Rectal smooth muscle tissue (tissue), 1 donor: ENCODE data around the gene CDC42.
A peak's percentile ranks its signal among the peaks of the same experiment; 100 is the strongest.

Experiments
- H3K27ac ChIP-seq: one replicate; pipeline ENCODE4 v1.7.0; 2013; ENCODE audit warnings: low read depth, low read length, inconsistent platforms
- H3K27me3 ChIP-seq: one replicate; pipeline ENCODE4 v1.7.0; 2013; ENCODE audit warnings: low read length; ENCODE audit not compliant: control insufficient read depth, insufficient read depth
- H3K36me3 ChIP-seq: one replicate; pipeline ENCODE4 v1.7.0; 2013; ENCODE audit warnings: low read length; ENCODE audit not compliant: control insufficient read depth, insufficient read depth
- H3K4me1 ChIP-seq: one replicate; pipeline ENCODE4 v1.7.0; 2013; ENCODE audit warnings: low read length; ENCODE audit not compliant: control insufficient read depth, insufficient read depth
- H3K4me3 ChIP-seq: one replicate; pipeline ENCODE4 v1.7.0; 2013; ENCODE audit warnings: low read length
- H3K9ac ChIP-seq: one replicate; pipeline ENCODE4 v1.7.0; 2013; ENCODE audit warnings: low read length

CDC42 gene

GRCh38 chr1:22057861-22058260, 5.4 kb downstream of the CDC42 start:
- Histone ChIP-seq H3K4me3 (no peak overlapping the region), H3K36me3 (no peaks in the 10 kb centered on the region), H3K9ac (no peak overlapping the region), H3K4me1 (peaks cover 16% of the 10 kb centered on the region), H3K27me3 (no peaks in the 10 kb centered on the region), H3K27ac (no peak overlapping the region)

GRCh38 chr1:22064751-22065402, 12.4 kb downstream of the CDC42 start:
- Histone ChIP-seq H3K4me1 (peaks cover 9% of the 10 kb centered on the region), H3K36me3 (no peaks in the 10 kb centered on the region), H3K9ac (no peak overlapping the region), H3K4me3 (no peak overlapping the region), H3K27me3 (no peaks in the 10 kb centered on the region), H3K27ac (no peak overlapping the region)

GRCh38 chr1:22071511-22071910, 19.0 kb downstream of the CDC42 start:
- Histone ChIP-seq H3K27me3 (no peaks in the 10 kb centered on the region), H3K4me3 (no peak overlapping the region), H3K9ac (no peak overlapping the region), H3K36me3 (no peaks in the 10 kb centered on the region), H3K4me1 (peaks cover 13% of the 10 kb centered on the region), H3K27ac (no peak overlapping the region)

- H3K4me1 ChIP-seq, result peaks cover 20% of the 10 kb centered on the region
- H3K36me3 ChIP-seq, result no peaks in the 10 kb centered on the region
- no peak overlapping the region for H3K27ac ChIP-seq
- no peak overlapping the region for H3K4me3 ChIP-seq
- no peak overlapping the region for H3K9ac ChIP-seq
- no peaks in the 10 kb centered on the region for H3K27me3 ChIP-seq
Measured at GRCh38 chr1:22074803-22075202, 22.3 kb downstream of the CDC42 start.

- H3K27me3 ChIP-seq, result no peaks in the 10 kb centered on the region
- H3K36me3 ChIP-seq, result no peaks in the 10 kb centered on the region
- H3K9ac ChIP-seq, result no peak overlapping the region
- H3K4me1 ChIP-seq, result peaks cover 20% of the 10 kb centered on the region
- H3K27ac ChIP-seq, result no peak overlapping the region
- H3K4me3 ChIP-seq, result no peak overlapping the region
Measured at GRCh38 chr1:22075718-22076117, 23.2 kb downstream of the CDC42 start.

GRCh38 chr1:22076346-22076745, 23.8 kb downstream of the CDC42 start:
- Histone ChIP-seq H3K9ac (no peak overlapping the region), H3K36me3 (no peaks in the 10 kb centered on the region), H3K4me1 (peaks cover 20% of the 10 kb centered on the region), H3K4me3 (peak overlapping the region; percentile 16), H3K27me3 (no peaks in the 10 kb centered on the region), H3K27ac (no peak overlapping the region)

- no peak overlapping the region for H3K9ac ChIP-seq
- H3K4me1 ChIP-seq, result peaks cover 20% of the 10 kb centered on the region
- no peaks in the 10 kb centered on the region for H3K27me3 ChIP-seq
- no peak overlapping the region for H3K4me3 ChIP-seq
- peaks cover 4% of the 10 kb centered on the region for H3K36me3 ChIP-seq
- H3K27ac ChIP-seq, result no peak overlapping the region
Measured at GRCh38 chr1:22077728-22078127, 25.2 kb downstream of the CDC42 start.

GRCh38 chr1:22078133-22078532, 25.6 kb downstream of the CDC42 start:
- H3K36me3 ChIP-seq, result peaks cover 4% of the 10 kb centered on the region
- no peak overlapping the region for H3K4me3 ChIP-seq
- H3K27ac ChIP-seq, result no peak overlapping the region
- H3K27me3 ChIP-seq, result no peaks in the 10 kb centered on the region
- no peak overlapping the region for H3K9ac ChIP-seq
- peaks cover 20% of the 10 kb centered on the region for H3K4me1 ChIP-seq

- no peaks in the 10 kb centered on the region for H3K27me3 ChIP-seq
- H3K4me3 ChIP-seq, result no peak overlapping the region
- no peak overlapping the region for H3K9ac ChIP-seq
- H3K4me1 ChIP-seq, result peaks cover 20% of the 10 kb centered on the region
- no peak overlapping the region for H3K27ac ChIP-seq
- H3K36me3 ChIP-seq, result peaks cover 4% of the 10 kb centered on the region
Measured at GRCh38 chr1:22080191-22080590, 27.7 kb downstream of the CDC42 start.

- H3K36me3 ChIP-seq, result peaks cover 9% of the 10 kb centered on the region
- no peak overlapping the region for H3K4me3 ChIP-seq
- H3K4me1 ChIP-seq, result peaks cover 13% of the 10 kb centered on the region
- H3K27me3 ChIP-seq, result no peaks in the 10 kb centered on the region
- H3K27ac ChIP-seq, result no peak overlapping the region
- H3K9ac ChIP-seq, result no peak overlapping the region
Measured at GRCh38 chr1:22088331-22088730, 35.8 kb downstream of the CDC42 start.

GRCh38 chr1:22089134-22089571, 36.6 kb downstream of the CDC42 start:
- Histone ChIP-seq H3K9ac (no peak overlapping the region), H3K27ac (no peak overlapping the region), H3K36me3 (peaks cover 13% of the 10 kb centered on the region), H3K4me3 (no peak overlapping the region), H3K27me3 (no peaks in the 10 kb centered on the region), H3K4me1 (peaks cover 13% of the 10 kb centered on the region)

GRCh38 chr1:22089787-22090186, 37.3 kb downstream of the CDC42 start:
- H3K4me3 ChIP-seq, result no peak overlapping the region
- no peak overlapping the region for H3K9ac ChIP-seq
- peaks cover 13% of the 10 kb centered on the region for H3K4me1 ChIP-seq
- no peak overlapping the region for H3K27ac ChIP-seq
- peaks cover 13% of the 10 kb centered on the region for H3K36me3 ChIP-seq
- H3K27me3 ChIP-seq, result no peaks in the 10 kb centered on the region

- no peak overlapping the region for H3K27ac ChIP-seq
- H3K4me3 ChIP-seq, result no peak overlapping the region
- peaks cover 13% of the 10 kb centered on the region for H3K4me1 ChIP-seq
- no peaks in the 10 kb centered on the region for H3K27me3 ChIP-seq
- H3K36me3 ChIP-seq, result peaks cover 15% of the 10 kb centered on the region
- H3K9ac ChIP-seq, result no peak overlapping the region
Measured at GRCh38 chr1:22090867-22091266, 38.4 kb downstream of the CDC42 start.
